Heart left ventricle (tissue), 13 donors: Measurements from ENCODE around the gene QRICH1.

Experiments
- CTCF ChIP-seq, 12 donors: fragments of 200-600 bp; sonication (generic) in 4 of 12; IDR thresholded peaks; one replicate each; pipeline versions ENCODE4 v1.5.0 to v1.8.0; 2018 to 2022; ENCODE audit warnings: antibody characterized with exemption in 12 of 12, mild to moderate bottlenecking in 5 of 12
- POLR2A ChIP-seq, 2 donors: fragments of 450-650 bp; IDR thresholded peaks; one replicate each; pipeline ENCODE4 v1.6.1; 2017; ENCODE audit warnings: antibody characterized with exemption in 2 of 2, mild to moderate bottlenecking in 2 of 2, moderate library complexity in 2 of 2
- donor health status: ischemic (EF 13 %, LVEDD 7.1; RV severe dilation, severe dysfunction).
- donor health status: DM: no; HTN: yes; CAD: no.
- donor health status: DM: no; HTN: no; CAD: no.
- donor health status: ischemic (EF 25% LVEDD 6.9; RV normal size, moderate dysfunction).
- donor health status: ischemic (EF 25% LVEDD 5.7; RV mildly dilated, moderate dysfunction).
- donor health status: ischemic (EF 35%, LVEDD 5.7; RV mildly dilated, moderate dysfunction).
- donor health status: nonischemic (EF 11% LVEDD 7.7; RV severe dilation, severe dysfunction).
- donor health status: DM: yes; HTN: yes; CAD: no.
- donor health status: PGD.
- donor health status: ischemic (EF 29% LVEDD 5.4; RV normal size, mild dysfunction).
- donor health status: nonischemic (EF 23%, LVEDD 6.1; RV moderate dilation, normal function).

GRCh38 chr3:49032646-49033304 is 61.1 kb downstream of the QRICH1 start:
- no peak for TF ChIP-seq CTCF (IDR thresholded peaks at IDR 0.05)
- no peak for TF ChIP-seq POLR2A (IDR thresholded peaks at IDR 0.05)
